Islet precursor cell (in vitro differentiated cells): ENCODE results near the gene ABAT.

Experiments used
- DNase-seq: peaks from one replicate; pipeline ENCODE4 v3.0.0-alpha.2; 2018

The ABAT gene

DNA sequence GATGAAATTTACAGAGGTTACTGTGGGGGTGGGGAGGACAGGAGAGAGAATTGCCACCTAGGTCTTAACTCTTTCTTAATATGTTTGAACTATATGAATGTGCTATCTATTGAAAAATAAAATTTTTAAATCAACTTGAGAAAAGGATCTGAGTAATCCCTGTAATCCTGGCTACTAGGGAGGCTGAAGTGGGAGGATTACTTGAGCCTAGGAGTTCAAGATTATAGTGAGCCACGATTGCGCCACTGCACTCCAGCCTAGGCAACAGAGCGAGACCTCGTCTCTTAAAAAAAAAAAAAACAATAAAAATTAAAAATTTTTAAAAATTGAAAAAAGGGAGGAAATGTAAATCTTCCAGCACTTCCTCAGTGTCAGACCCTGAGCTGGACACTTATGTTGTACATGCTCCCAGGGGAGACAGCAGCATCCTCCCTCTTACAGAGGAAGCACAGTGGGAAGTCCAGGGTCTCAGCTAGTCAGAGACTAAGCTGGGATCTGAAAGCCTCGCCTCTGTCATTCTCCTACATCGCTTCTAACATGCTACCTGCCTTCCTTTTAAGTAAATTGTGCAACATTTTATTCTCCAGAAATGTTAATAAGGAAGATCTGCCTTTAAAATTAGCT lies 145.1 kb downstream of the ABAT start:
- DNase-seq, result no peak

DNA sequence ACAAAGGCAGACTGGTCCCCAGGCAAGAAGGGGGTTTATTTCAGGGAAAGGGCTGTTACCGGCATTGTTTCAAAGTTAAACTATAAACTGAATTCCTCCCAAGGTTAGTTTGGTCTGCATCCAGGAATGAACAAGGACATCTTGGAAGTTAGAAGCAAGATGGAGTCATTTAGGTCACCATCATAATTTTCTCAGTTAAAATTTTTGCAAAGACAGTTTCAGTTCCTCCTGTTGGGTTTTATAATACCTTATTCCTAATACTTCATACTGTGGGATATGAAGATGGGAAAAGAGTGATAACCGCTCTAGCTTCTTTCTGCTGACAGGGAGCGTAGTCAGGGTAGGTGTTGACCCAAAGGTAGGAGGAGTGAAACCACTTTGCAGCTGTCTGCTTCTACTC lies 148.0 kb downstream of the ABAT start:
- DNase-seq, result no peak

DNA sequence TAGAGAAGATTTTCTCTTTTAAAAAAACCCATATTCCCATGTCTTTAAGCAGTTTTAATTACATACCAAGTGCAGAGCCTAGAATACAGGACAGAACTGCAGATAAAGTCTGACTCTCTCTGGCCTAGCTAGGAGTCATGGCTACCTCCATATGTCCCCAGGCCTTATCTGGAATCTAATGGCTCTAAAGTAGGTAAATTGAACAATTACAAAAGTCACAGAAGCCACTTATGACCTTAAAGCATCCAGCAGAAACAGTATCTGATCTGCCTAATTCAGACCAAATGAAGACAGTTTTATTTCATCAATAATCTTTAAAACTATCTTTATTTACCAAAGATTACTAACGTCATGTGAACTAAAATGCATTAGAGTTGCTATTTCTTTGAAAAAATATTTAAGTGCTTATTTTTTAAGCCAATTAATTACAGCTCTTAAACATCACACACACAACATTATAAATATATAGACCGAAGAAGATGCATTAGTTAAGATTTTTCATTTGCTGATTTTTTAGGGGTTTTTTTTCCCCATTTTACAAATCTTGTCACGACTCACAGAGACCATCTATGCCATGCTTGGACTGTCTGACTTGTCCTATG lies 152.0 kb downstream of the ABAT start:
- no peak for DNase-seq

DNA sequence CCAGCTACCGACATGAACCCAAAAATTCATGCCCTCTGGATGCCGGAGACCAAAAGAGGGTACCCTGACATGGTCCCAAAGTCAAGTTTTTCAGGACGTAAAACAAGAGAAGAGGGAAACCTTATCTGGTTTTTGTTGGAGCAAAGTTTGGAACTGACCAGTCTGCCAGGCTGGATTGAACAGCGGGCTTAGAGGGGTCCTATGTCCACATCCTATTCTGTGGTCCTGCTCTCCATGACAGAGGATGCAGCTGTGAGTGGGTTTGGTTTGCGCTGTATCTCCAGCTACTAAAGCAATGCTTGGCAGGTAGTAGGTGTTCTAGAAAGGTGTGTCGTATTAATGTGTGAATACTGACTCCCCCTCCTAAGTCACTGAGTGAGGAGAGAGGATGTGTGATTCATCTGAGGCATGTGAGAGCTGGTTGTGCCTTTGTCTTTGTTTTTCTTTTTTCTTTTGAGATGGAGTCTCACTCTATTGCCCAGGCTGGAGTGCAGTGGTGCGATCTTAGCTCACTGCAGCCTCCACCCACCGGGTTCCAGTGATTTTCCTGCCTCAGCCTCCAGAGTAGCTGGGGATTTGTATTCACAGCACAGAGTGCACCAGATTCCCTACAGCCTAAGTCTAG lies 154.2 kb downstream of the ABAT start:
- DNase-seq, result no peak

DNA sequence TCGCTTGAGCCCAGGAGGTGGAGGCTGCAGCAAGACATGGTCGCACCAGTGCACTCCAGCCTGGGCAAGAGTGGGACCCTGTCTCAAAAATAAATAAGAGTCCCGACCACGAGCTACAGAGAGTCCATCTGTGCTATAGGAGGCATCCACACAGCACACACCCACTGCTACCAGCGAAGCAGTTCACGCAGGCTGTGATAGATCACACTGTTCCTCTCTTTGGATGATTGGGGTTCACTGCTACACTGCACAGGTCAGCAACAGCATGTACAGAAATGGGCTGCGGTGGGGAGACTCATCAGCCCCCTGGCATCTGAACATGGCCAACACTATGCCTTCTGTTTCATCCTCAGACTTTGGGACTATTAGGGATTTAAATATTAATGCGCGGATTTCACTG lies 157.0 kb downstream of the ABAT start:
- no peak for DNase-seq

DNA sequence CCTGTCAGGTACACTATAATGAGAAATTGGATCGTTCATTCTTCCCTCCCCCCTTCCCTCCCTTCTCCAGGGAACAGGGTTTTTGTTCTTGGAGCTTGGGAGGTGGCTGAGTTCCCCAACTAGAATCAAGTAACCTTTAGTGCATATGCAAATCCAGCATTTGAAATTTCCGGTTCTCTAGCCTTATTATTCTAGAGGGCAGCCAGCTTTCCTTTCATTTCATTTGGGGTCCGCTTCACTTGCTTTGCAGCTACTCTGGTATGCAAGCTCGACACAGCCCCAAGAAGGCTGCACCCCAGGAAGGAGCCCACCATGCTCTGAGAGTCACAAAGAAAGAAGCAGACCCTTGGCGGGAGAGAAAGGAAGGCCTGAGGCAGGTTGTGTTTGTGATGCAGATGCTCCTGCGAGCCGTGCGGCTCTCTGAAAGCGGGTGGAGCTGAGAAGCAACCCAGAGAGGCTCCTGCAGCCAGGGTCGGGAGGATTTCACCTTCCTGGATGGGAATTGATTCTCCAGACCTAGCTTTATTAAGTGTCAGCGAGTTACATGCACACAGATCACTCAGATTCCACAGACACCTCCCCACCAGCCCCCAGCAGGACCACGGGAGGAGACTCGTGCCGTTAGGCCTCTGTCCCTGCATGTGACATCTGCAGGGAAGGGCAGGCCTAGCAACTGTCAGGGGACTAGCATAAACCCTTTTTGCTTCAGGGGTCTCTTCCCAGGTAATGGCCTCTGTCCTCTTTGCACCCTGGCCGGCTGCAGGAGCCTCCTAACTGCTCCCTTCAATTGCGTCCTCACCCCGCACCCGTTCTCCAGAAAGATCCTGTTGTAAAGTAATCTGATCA lies 157.7 kb downstream of the ABAT start:
- peak; percentile 54 for DNase-seq

DNA sequence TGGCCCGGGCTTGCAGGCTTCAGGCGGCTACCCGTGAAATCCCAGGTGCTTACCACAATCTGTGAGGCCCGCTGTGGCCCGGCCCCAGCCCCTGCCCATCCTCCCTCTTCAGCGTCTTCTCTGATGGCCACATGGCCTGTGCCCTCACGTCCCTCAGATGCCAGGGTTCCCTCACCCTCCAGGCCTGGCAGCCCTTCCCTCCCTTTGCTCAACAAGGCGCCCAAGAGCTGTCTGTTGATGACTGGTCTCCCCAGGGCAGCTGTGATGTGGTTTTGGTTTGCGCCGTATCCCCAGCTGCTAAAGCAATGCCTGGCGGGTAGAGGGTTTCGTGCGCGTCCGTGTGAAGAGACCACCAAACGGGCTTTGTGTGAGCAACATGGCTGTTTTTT lies 158.3 kb downstream of the ABAT start:
- no peak for DNase-seq
